PC-9 (cell line): ENCODE results near the gene LINGO1.

ENCODE experiments used
- CTCF ChIP-seq: fragments of 200-600 bp; sonication (generic); conservative IDR thresholded peaks from 2 replicates; pipeline ENCODE4 v1.6.1; 2017; ENCODE audit warnings: mixed run types, antibody characterized with exemption, mild to moderate bottlenecking, moderate library complexity
- EZH2 ChIP-seq: fragments of 200-600 bp; sonication (generic); IDR thresholded peaks from 2 replicates; pipeline ENCODE4 v1.8.0; 2017; ENCODE audit warnings: antibody characterized with exemption, low read depth

- TF ChIP-seq CTCF (no peak), EZH2 (no peak)
These were observed 64.4 kb downstream of the LINGO1 start for GRCh38 chr15:77568014-77568972.
